Measurements from ENCODE around the gene SLC9A8. TPM values are rescaled to one million over a fixed set of nuclear protein-coding genes. Genes with fewer than 3 reads are reported as not detected.
A peak's percentile ranks its signal among the peaks of the same experiment; 100 is the strongest.

SLC9A8 gene
- total and polyA plus RNA-seq, 7 donors: 6.1 to 19.4 (median 10.6) TPM

GRCh38 chr20:49831770-49832631 is 19.4 kb downstream of the SLC9A8 start:
- H3K9me3 ChIP-seq: no peaks in the 10 kb centered on the region
- H3K27ac ChIP-seq: no peak overlapping the region
- ATAC-seq (peak in 2 of 4 donors; percentile 23 to 32), DNase-seq (no peak)
- H3K4me1 ChIP-seq: no peaks in the 10 kb centered on the region
- WGBS, 3 donors: 84 to 86% (median 84%) methylated on average over 12 of the region's 12 CpGs
- H3K36me3 ChIP-seq (ENCODE audit: insufficient read depth in 1 of 2, low read depth in 1 of 2): peaks cover 0 to 43% of the 10 kb centered on the region in 2 donors
- TF ChIP-seq CTCF (IDR thresholded peaks at IDR 0.05): no peak
- intact Hi-C loops (cut with DNase I): no loop called here
- no peak overlapping the region for H3K4me3 ChIP-seq
- H3K27me3 ChIP-seq (ENCODE audit: insufficient read depth in 3 of 3, low read length in 2 of 3): no peaks in the 10 kb centered on the region

- DNase-seq (no peak), ATAC-seq (peak in 2 of 4 donors; percentile 36 to 49)
- 86 to 92% (median 91%) methylated on average over 13 of the region's 13 CpGs for WGBS, 3 donors
- Histone ChIP-seq H3K4me1 (no peaks in the 10 kb centered on the region), H3K36me3 (ENCODE audit: insufficient read depth in 1 of 2, low read depth in 1 of 2) (peaks cover 0 to 37% of the 10 kb centered on the region in 2 donors), H3K27me3 (ENCODE audit: insufficient read depth in 3 of 3, low read length in 2 of 3) (no peaks in the 10 kb centered on the region), H3K27ac (no peak overlapping the region), H3K9me3 (no peaks in the 10 kb centered on the region), H3K4me3 (no peak overlapping the region)
- intact Hi-C loops (cut with DNase I): no loop called here
- no peak for TF ChIP-seq CTCF (IDR thresholded peaks at IDR 0.05)
Measured at GRCh38 chr20:49832632-49833327, 20.2 kb downstream of the SLC9A8 start.

- 89 to 93% (median 91%) methylated on average over 4 of the region's 4 CpGs for WGBS, 3 donors
- intact Hi-C loops (cut with DNase I): no loop called here
- Histone ChIP-seq H3K9me3 (no peaks in the 10 kb centered on the region), H3K27me3 (ENCODE audit: insufficient read depth in 3 of 3, low read length in 2 of 3) (no peaks in the 10 kb centered on the region), H3K4me3 (no peak overlapping the region), H3K36me3 (ENCODE audit: insufficient read depth in 1 of 2, low read depth in 1 of 2) (peaks cover 0 to 36% of the 10 kb centered on the region in 2 donors), H3K4me1 (no peaks in the 10 kb centered on the region), H3K27ac (no peak overlapping the region)
- DNase-seq: no peak
- no peak for TF ChIP-seq CTCF (IDR thresholded peaks at IDR 0.05)
- ATAC-seq: no peak
Measured at GRCh38 chr20:49833483-49833882, 20.9 kb downstream of the SLC9A8 start.

GRCh38 chr20:49835031-49835430 is 22.4 kb downstream of the SLC9A8 start:
- ATAC-seq: no peak
- WGBS, 3 donors: 72 to 93% (median 79%) methylated on average over 4 of the region's 4 CpGs

More at GRCh38 chr20:49835031-49835430, 22.4 kb downstream of the SLC9A8 start:
- Histone ChIP-seq H3K4me1 (no peaks in the 10 kb centered on the region), H3K4me3 (no peak overlapping the region), H3K27ac (no peak overlapping the region), H3K27me3 (ENCODE audit: insufficient read depth in 3 of 3, low read length in 2 of 3) (no peaks in the 10 kb centered on the region), H3K9me3 (no peaks in the 10 kb centered on the region), H3K36me3 (ENCODE audit: insufficient read depth in 1 of 2, low read depth in 1 of 2) (peaks cover 0 to 26% of the 10 kb centered on the region in 2 donors)
- intact Hi-C loops (cut with DNase I): no loop called here
- no peak for TF ChIP-seq CTCF (IDR thresholded peaks at IDR 0.05)
- DNase-seq: no peak
